ENCODE results near the gene SEC24B.
"Not testable (repeated sequence)": the region's sequence is repeated elsewhere in the genome, so short reads cannot be mapped to it uniquely, and the experiment has no call there.

SEC24B gene

DNA sequence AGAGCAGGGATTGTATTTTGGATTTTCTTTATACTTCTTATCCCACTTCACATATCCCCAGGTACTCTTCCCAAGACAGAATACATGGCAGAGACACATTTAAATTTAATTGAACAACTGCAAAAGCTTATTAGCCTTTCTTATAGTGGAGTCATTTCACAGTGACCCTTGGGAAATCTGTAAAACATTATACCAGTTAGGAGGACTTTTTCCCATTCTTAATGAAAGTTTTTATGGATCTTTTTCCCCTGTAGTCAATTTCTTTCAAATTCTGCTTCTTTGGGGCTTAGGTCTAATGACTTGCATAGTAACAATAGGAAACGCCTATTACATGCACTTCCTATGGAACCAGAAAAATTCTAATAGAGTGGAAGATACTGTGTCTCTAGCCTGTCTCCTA, 111.8 kb downstream of the SEC24B start:
- no peak overlapping the region for H3K4me3 ChIP-seq (ENCODE audit: low read depth, low read length)
- DNase-seq (ENCODE audit: low read depth), result no peak
- TF ChIP-seq, protein P1, sequence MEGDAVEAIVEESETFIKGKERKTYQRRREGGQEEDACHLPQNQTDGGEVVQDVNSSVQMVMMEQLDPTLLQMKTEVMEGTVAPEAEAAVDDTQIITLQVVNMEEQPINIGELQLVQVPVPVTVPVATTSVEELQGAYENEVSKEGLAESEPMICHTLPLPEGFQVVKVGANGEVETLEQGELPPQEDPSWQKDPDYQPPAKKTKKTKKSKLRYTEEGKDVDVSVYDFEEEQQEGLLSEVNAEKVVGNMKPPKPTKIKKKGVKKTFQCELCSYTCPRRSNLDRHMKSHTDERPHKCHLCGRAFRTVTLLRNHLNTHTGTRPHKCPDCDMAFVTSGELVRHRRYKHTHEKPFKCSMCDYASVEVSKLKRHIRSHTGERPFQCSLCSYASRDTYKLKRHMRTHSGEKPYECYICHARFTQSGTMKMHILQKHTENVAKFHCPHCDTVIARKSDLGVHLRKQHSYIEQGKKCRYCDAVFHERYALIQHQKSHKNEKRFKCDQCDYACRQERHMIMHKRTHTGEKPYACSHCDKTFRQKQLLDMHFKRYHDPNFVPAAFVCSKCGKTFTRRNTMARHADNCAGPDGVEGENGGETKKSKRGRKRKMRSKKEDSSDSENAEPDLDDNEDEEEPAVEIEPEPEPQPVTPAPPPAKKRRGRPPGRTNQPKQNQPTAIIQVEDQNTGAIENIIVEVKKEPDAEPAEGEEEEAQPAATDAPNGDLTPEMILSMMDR (IDR thresholded peaks at IDR 0.05; ENCODE audit: insufficient read depth, low read depth, low read length, missing control alignments), result no peak

DNA sequence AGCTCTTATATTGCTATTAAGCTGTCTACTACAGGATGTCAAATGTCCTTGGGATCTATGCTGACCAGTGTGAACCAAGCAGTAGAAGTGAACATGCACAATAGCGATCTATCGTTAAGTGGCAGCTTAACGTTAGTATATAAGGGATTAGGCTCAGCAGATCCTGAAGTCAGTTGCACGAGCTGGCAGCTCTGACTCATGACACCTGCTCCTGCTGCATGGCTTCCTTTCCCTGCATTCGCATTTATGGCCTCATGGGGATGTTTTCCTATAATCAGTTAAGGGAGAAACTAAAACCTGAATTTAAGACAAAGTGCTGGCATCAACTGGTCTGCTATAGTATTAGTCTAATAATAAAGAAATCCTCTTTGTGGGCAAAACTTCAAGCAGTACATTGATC, 113.8 kb downstream of the SEC24B start:
- TF ChIP-seq, protein P1 (IDR thresholded peaks at IDR 0.05; ENCODE audit: insufficient read depth, low read depth, low read length, missing control alignments), result no peak
- DNase-seq (ENCODE audit: low read depth), result no peak
- H3K4me3 ChIP-seq (ENCODE audit: low read depth, low read length), result no peak overlapping the region

DNA sequence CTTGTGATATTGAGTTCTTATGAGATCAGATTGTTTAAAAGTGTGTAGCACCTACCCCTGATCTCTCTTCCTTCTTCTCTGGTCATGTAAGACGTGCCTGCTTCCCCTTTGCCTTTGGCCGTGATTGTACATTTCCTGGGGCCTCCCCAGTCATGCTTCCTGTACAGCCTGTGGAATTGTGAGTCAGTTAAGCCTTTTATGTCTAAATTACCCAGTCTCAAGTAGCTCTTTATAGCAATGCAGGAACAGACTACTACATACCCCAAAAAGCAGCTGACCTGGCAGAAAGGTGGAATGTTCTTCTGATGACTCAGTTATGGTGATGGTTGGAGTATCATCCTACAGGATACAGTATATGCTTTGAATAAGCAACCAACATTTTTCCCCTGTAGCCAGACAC, 115.0 kb downstream of the SEC24B start:
- peak; percentile 8 for DNase-seq (ENCODE audit: low read depth)
- no peak overlapping the region for H3K4me3 ChIP-seq (ENCODE audit: low read depth, low read length)
- TF ChIP-seq, protein P1 (IDR thresholded peaks at IDR 0.05; ENCODE audit: insufficient read depth, low read depth, low read length, missing control alignments), result no peak

DNA sequence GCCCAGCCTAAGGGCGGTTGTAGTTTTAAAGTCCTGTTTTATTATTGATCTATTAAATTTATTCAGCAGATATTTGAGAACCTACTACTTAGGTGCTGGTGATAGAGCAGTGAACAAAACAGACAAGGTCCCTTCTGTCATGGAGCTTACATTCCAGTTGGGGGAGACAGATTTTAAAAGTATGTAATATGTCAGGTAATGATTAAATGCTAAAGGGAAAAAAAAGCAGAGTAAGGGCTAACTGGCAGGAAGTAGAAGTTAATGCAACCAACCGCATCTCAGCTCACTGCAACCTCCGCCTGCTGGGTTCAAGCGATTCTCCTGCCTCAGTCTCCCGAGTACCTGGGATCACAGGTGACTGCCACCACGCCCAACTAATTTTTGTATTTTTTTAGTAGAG, 118.6 kb downstream of the SEC24B start:
- no peak for DNase-seq (ENCODE audit: low read depth)
- TF ChIP-seq, protein P1 (IDR thresholded peaks at IDR 0.05; ENCODE audit: insufficient read depth, low read depth, low read length, missing control alignments), result no peak
- H3K4me3 ChIP-seq (ENCODE audit: low read depth, low read length), result no peak overlapping the region

DNA sequence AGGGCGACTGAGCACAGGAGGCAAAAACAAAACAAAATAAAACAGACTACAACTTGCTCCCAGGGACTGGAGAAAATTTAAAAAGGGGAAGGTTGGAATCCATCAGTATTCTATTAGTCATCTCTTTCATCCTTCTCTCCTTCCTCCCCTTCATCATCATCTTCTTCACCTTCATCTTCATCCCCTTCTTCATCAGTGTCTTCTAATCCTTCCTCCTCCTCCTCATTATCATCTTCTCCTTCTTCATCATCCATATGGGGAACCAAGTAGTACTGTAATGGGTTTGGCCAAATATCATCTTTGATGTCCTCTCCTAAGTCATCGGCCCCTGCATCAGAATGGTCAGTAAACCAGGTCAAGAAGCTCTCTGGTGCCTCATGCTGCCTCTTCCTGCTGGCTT, 119.5 kb downstream of the SEC24B start:
- DNase-seq (ENCODE audit: low read depth), result no peak
- no peak overlapping the region for H3K4me3 ChIP-seq (ENCODE audit: low read depth, low read length)
- TF ChIP-seq, protein P1 (IDR thresholded peaks at IDR 0.05; ENCODE audit: insufficient read depth, low read depth, low read length, missing control alignments), result no peak

DNA sequence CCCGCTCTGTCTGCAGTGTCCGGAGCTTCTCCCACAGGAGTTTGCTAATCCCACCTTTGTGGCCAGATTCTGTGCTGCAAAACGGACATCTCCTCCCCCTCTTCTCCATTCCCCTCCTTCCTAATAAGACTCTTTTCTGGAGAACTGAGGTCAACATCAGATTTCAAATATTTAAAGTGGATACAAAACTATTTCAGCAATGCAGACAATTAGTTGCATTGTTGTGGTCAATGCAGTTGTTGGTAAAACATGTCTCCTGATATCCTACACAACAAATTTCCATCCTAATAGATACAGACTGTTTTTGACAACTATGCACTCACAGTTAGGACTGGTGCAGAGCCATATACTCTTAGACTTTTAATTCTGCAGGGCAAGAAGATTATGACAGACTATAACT, 121.4 kb downstream of the SEC24B start:
- no peak overlapping the region for H3K4me3 ChIP-seq (ENCODE audit: low read depth, low read length)
- DNase-seq (ENCODE audit: low read depth), result no peak
- TF ChIP-seq, protein P1 (IDR thresholded peaks at IDR 0.05; ENCODE audit: insufficient read depth, low read depth, low read length, missing control alignments), result no peak

DNA sequence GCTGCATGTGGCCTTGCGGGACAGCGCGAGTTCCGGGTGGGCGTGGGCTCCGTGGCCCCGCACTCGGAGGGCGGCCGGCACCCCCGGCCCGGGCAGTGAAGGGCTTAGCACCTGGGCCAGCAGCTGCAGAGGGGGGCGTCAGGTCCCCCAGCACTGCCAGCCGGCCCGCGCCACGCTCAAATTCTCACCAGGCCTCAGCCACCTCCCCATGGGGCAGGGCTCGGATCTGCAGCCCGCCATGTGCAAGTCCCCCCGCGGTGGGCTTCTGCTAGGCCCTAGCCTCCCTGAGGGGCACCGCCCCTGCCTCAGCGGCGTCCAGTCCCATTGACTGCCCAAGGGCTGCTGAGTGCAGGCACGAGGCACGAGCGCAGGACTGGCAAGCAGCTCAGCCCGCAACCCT, 123.8 kb downstream of the SEC24B start:
- no peak for DNase-seq (ENCODE audit: low read depth)
- TF ChIP-seq, protein P1 (IDR thresholded peaks at IDR 0.05; ENCODE audit: insufficient read depth, low read depth, low read length, missing control alignments), result no peak
- no peak overlapping the region for H3K4me3 ChIP-seq (ENCODE audit: low read depth, low read length)

DNA sequence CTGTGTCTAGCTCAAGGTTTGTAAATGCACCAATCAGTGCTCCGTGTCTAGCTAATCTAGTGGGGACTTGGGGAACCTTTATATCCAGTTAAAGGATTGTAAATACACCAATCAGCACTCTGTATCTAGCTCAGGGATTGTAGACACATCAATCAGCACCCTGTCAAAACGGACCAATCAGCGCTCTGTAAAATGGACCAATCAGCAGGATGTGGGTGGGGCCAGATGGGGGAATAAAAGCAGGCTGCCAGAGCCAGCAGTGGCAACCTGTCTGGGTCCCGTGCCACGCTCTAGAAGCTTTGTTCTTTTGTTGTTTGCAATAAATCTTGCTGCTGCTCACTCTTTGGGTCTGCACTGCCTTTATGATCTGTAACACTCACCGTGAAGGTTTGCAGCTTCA, 124.5 kb downstream of the SEC24B start:
- not testable (repeated sequence) for DNase-seq (ENCODE audit: low read depth); H3K4me3 ChIP-seq (ENCODE audit: low read depth, low read length)

All from GM12865 (cell line).